ENCODE results near the gene MAP2.

The MAP2 gene

GRCh38 chr2:209423562-209424198 is at the start of gene MAP2:
Gene MAP2, plus strand, starts transcription at chr2:209424047. Its CDS starts 229,124 bp downstream, at chr2:209653171.
- no peaks in the 10 kb centered on the region for H3K27me3 ChIP-seq
- H3K4me1 ChIP-seq = peaks cover 14% of the 10 kb centered on the region
- H3K9me3 ChIP-seq = no peaks in the 10 kb centered on the region
- peak within 1 kb of the TSS; percentile 90 for H3K4me2 ChIP-seq
- H4K20me1 ChIP-seq = no peaks in the 10 kb centered on the region
- peak within 1 kb of the TSS; percentile 80 for H3K9ac ChIP-seq
- no peak for TF ChIP-seq Cebpa-rat (IDR thresholded peaks at IDR 0.05)
- peak within 1 kb of the TSS; percentile 47 for H3K27ac ChIP-seq
- H3K36me3 ChIP-seq = no peaks in the 10 kb centered on the region
- H3K4me3 ChIP-seq = peak within 1 kb of the TSS; percentile 88

DNA sequence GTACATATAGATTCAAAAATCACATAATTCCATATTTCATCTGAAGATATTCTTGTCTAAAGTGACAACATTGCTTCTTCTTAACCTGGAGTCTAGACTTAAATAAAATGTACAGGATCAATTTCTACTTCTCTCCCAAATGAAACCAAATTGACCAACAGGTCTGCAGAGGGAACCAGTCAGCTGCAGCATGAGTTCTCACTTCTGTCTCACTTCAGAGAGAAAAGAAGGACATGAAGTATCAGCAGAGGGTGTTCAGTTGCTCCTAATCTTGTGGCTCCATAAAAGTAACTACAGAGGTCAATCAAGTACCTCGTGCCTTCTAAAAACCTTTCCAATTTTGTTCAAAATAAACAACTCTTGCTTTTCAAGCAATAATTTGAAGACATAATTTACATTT is 47.2 kb upstream of the MAP2 start:
- H4K20me1 ChIP-seq = no peaks in the 10 kb centered on the region
- H3K36me3 ChIP-seq = no peaks in the 10 kb centered on the region
- no peaks in the 10 kb centered on the region for H3K27me3 ChIP-seq
- peaks cover 3% of the 10 kb centered on the region; the same call in 1 of the 2 replicates for H3K9me3 ChIP-seq
- no peak for TF ChIP-seq Cebpa-rat (IDR thresholded peaks at IDR 0.05)
- H3K4me1 ChIP-seq = peaks cover 4% of the 10 kb centered on the region; the same call in 1 of the 2 replicates
- H3K4me3 ChIP-seq = no peak overlapping the region
- no peak overlapping the region for H3K27ac ChIP-seq
- H3K4me2 ChIP-seq = no peak overlapping the region
- H3K9ac ChIP-seq = no peak overlapping the region

DNA sequence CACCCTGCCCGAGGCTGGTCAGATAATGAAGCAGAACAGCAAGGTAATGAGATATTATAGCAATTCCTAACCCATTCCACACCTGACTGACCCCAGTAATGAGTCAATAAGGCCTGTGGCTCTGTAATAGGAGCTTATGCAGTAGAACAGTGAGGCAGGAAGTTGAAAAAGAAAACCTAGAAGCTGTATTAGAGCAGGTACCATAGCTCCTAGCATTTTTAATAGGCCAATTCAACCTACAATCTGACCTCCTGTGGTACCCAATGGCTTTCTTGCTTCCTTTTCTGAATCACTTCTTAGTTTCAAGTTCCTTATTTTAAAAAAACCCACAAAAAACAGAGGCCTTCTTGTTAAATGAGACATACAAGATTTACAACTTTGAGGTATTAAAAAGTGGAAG is 43.6 kb upstream of the MAP2 start:
- H3K36me3 ChIP-seq = no peaks in the 10 kb centered on the region
- H3K9me3 ChIP-seq = peaks cover 3% of the 10 kb centered on the region; the same call in 1 of the 2 replicates
- TF ChIP-seq Cebpa-rat (IDR thresholded peaks at IDR 0.05) = no peak
- H3K9ac ChIP-seq = no peak overlapping the region
- H4K20me1 ChIP-seq = no peaks in the 10 kb centered on the region
- H3K27ac ChIP-seq = no peak overlapping the region
- H3K4me1 ChIP-seq = peaks cover 4% of the 10 kb centered on the region; the same call in 1 of the 2 replicates
- H3K4me3 ChIP-seq = no peak overlapping the region
- H3K4me2 ChIP-seq = no peak overlapping the region
- H3K27me3 ChIP-seq = no peaks in the 10 kb centered on the region

DNA sequence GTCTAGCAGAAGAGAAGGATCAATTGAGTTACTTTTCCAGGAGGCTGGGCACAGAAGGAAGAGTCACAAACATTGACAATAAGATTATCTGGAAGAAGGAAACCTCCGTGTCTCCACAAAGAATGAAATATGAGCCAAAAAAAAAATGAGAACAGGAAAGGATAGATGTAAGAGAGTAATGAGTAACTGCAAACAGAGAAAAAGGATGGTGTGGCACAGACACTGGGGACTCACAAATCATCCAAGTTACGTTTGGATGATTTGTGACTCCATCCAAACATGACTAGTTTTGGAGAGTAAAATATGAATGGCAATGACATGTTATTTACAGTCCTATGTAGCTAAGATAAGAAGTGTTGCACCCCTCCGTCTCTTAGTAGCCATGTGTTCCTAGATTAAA is 42.8 kb upstream of the MAP2 start:
- Histone ChIP-seq H3K4me3 (no peak overlapping the region), H3K27me3 (no peaks in the 10 kb centered on the region), H3K9me3 (peaks cover 2% of the 10 kb centered on the region; the same call in 1 of the 2 replicates), H3K36me3 (no peaks in the 10 kb centered on the region), H4K20me1 (no peaks in the 10 kb centered on the region), H3K4me1 (peaks cover 4% of the 10 kb centered on the region; the same call in 1 of the 2 replicates), H3K9ac (no peak overlapping the region), H3K27ac (no peak overlapping the region), H3K4me2 (no peak overlapping the region)
- TF ChIP-seq Cebpa-rat (IDR thresholded peaks at IDR 0.05) = no peak

GRCh38 chr2:209382775-209383174 is 41.1 kb upstream of the MAP2 start:
- H3K4me2 ChIP-seq = no peak overlapping the region
- no peak overlapping the region for H3K9ac ChIP-seq
- TF ChIP-seq Cebpa-rat (IDR thresholded peaks at IDR 0.05) = no peak
- no peaks in the 10 kb centered on the region for H3K27me3 ChIP-seq
- H3K4me1 ChIP-seq = peaks cover 4% of the 10 kb centered on the region; the same call in 1 of the 2 replicates
- H4K20me1 ChIP-seq = no peaks in the 10 kb centered on the region
- no peak overlapping the region for H3K27ac ChIP-seq
- H3K4me3 ChIP-seq = no peak overlapping the region
- no peaks in the 10 kb centered on the region for H3K36me3 ChIP-seq
- peaks cover 7% of the 10 kb centered on the region; the same call in 1 of the 2 replicates for H3K9me3 ChIP-seq

GRCh38 chr2:209383212-209383611 is 40.6 kb upstream of the MAP2 start:
- Histone ChIP-seq H3K4me2 (no peak overlapping the region), H3K9me3 (peaks cover 7% of the 10 kb centered on the region; the same call in 1 of the 2 replicates), H3K4me1 (peaks cover 4% of the 10 kb centered on the region; the same call in 1 of the 2 replicates), H3K27ac (no peak overlapping the region), H3K27me3 (no peaks in the 10 kb centered on the region), H3K4me3 (no peak overlapping the region), H3K9ac (no peak overlapping the region), H3K36me3 (no peaks in the 10 kb centered on the region), H4K20me1 (no peaks in the 10 kb centered on the region)
- no peak for TF ChIP-seq Cebpa-rat (IDR thresholded peaks at IDR 0.05)

DNA sequence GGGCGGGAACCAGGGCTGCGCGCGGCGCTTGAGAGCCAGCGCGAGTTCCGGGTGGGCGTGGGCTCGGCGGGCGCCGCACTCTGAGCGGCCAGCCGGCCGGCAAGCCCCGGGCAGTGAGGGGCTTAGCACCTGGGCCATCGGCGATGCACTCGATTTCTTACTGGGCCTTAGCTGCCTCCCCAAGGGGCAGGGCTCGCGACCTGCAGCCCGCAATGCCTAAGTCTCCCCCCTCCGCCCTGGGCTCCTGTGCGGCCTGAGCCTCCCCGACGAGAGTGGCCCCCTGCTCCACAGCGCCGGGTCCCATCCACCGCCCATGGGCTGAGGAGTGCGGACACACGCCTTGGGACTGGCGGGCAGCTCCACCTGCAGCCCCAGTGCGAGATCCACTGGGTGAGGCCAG is 36.5 kb upstream of the MAP2 start:
- Histone ChIP-seq H3K27me3 (no peaks in the 10 kb centered on the region), H3K36me3 (no peaks in the 10 kb centered on the region), H3K4me3 (no peak overlapping the region), H4K20me1 (no peaks in the 10 kb centered on the region), H3K4me1 (no peaks in the 10 kb centered on the region), H3K4me2 (no peak overlapping the region), H3K9me3 (peaks cover 7% of the 10 kb centered on the region; the same call in 1 of the 2 replicates), H3K9ac (no peak overlapping the region), H3K27ac (no peak overlapping the region)
- no peak for TF ChIP-seq Cebpa-rat (IDR thresholded peaks at IDR 0.05)

- H4K20me1 ChIP-seq = no peaks in the 10 kb centered on the region
- no peaks in the 10 kb centered on the region for H3K27me3 ChIP-seq
- no peaks in the 10 kb centered on the region for H3K4me1 ChIP-seq
- no peak overlapping the region for H3K4me2 ChIP-seq
- no peak for TF ChIP-seq Cebpa-rat (IDR thresholded peaks at IDR 0.05)
- H3K9me3 ChIP-seq = peaks cover 7% of the 10 kb centered on the region; the same call in 1 of the 2 replicates
- no peak overlapping the region for H3K4me3 ChIP-seq
- H3K9ac ChIP-seq = no peak overlapping the region
- H3K27ac ChIP-seq = no peak overlapping the region
- no peaks in the 10 kb centered on the region for H3K36me3 ChIP-seq
Observed at GRCh38 chr2:209388446-209389037, 35.3 kb upstream of the MAP2 start.

GRCh38 chr2:209389171-209389618 is 34.7 kb upstream of the MAP2 start:
- Histone ChIP-seq H3K4me3 (no peak overlapping the region), H3K27me3 (no peaks in the 10 kb centered on the region), H3K4me1 (no peaks in the 10 kb centered on the region), H3K9me3 (peaks cover 7% of the 10 kb centered on the region; the same call in 1 of the 2 replicates), H3K36me3 (no peaks in the 10 kb centered on the region), H3K4me2 (no peak overlapping the region), H3K9ac (no peak overlapping the region), H4K20me1 (no peaks in the 10 kb centered on the region), H3K27ac (no peak overlapping the region)
- TF ChIP-seq Cebpa-rat (IDR thresholded peaks at IDR 0.05) = no peak

DNA sequence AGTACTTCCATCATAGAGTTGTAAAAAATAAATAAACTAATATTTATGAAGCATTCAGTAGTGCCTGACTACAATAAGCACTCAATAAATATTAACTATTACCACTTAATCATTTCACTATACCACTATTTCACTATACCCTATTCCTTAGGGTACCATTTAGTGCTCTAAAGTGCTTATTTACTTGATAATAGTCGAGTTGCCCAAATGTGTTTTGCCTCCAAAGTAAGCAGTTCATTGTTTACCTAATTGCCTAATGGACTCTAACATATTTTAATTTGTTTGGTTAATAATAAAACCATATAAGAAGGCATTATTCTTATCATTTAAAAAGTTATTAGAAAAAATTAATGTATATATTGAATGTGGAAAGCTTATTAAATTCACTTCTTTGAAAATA is 33.0 kb upstream of the MAP2 start:
- H3K9ac ChIP-seq = no peak overlapping the region
- peaks cover 7% of the 10 kb centered on the region; the same call in 1 of the 2 replicates for H3K9me3 ChIP-seq
- no peaks in the 10 kb centered on the region for H3K36me3 ChIP-seq
- H3K4me2 ChIP-seq = no peak overlapping the region
- no peaks in the 10 kb centered on the region for H3K27me3 ChIP-seq
- H4K20me1 ChIP-seq = no peaks in the 10 kb centered on the region
- no peak overlapping the region for H3K4me3 ChIP-seq
- no peak for TF ChIP-seq Cebpa-rat (IDR thresholded peaks at IDR 0.05)
- H3K27ac ChIP-seq = no peak overlapping the region
- no peaks in the 10 kb centered on the region for H3K4me1 ChIP-seq

All from BLaER1 (cell line).